ENCODE results near the gene NYAP1. TPM values are rescaled to one million over a fixed set of nuclear protein-coding genes. Genes with fewer than 3 reads are reported as not detected.

NYAP1 gene
- total RNA-seq, 3 donors from 2014 or later, result 0.48 to 0.66 (median 0.59) TPM

- Histone ChIP-seq H3K9me3 (no peaks in the 10 kb centered on the region), H3K4me1 (peaks cover 7 to 18% of the 10 kb centered on the region in 2 donors), H3K36me3 (no peaks in the 10 kb centered on the region), H3K27ac (peak overlapping the region; percentile 55 to 69), H3K27me3 (no peaks in the 10 kb centered on the region), H3K4me3 (no peak overlapping the region)
- intact Hi-C loops (cut with DNase I; ENCODE audit: low total_unique reads), result loop anchor here (5.0 kb wide), 1 partner anchor 93 kb away; no protein-coding TSS in a partner anchor
- no peak for TF ChIP-seq POLR2A (IDR thresholded peaks at IDR 0.05)
- peak in 2 of 3 donors; percentile 8 to 41 for TF ChIP-seq POLR2AphosphoS5 (IDR thresholded peaks at IDR 0.05)
- peak; percentile 93 to 98 (median 96) for TF ChIP-seq CTCF (IDR thresholded peaks at IDR 0.05)
- peak; percentile 69 to 88 for DNase-seq (ENCODE audit: low spot score in 2 of 2)
Measured at GRCh38 chr7:100469227-100470044, 14.3 kb upstream of the NYAP1 start.

GRCh38 chr7:100471021-100471420, 12.7 kb upstream of the NYAP1 start:
- Histone ChIP-seq H3K27me3 (no peaks in the 10 kb centered on the region), H3K9me3 (no peaks in the 10 kb centered on the region), H3K4me3 (no peak overlapping the region), H3K27ac (no peak overlapping the region), H3K4me1 (peaks cover 7 to 18% of the 10 kb centered on the region in 2 donors), H3K36me3 (no peaks in the 10 kb centered on the region)
- intact Hi-C loops (cut with DNase I; ENCODE audit: low total_unique reads), result no loop called here
- no peak for DNase-seq (ENCODE audit: low spot score in 2 of 2)
- TF ChIP-seq POLR2AphosphoS5 (IDR thresholded peaks at IDR 0.05) (no peak), CTCF (IDR thresholded peaks at IDR 0.05) (no peak), POLR2A (IDR thresholded peaks at IDR 0.05) (no peak)

GRCh38 chr7:100472121-100472851, 11.4 kb upstream of the NYAP1 start:
- Histone ChIP-seq H3K4me1 (peaks cover 14 to 16% of the 10 kb centered on the region in 2 donors), H3K9me3 (no peaks in the 10 kb centered on the region)
- intact Hi-C loops (cut with DNase I; ENCODE audit: low total_unique reads), result no loop called here

GRCh38 chr7:100472854-100473499, 10.8 kb upstream of the NYAP1 start:
- Histone ChIP-seq H3K27me3 (no peaks in the 10 kb centered on the region), H3K36me3 (no peaks in the 10 kb centered on the region)

More at GRCh38 chr7:100472121-100472851, 11.4 kb upstream of the NYAP1 start:
- Histone ChIP-seq H3K4me3 (peak overlapping the region in 2 of 3 donors; percentile 20 to 44), H3K36me3 (no peaks in the 10 kb centered on the region), H3K27me3 (no peaks in the 10 kb centered on the region), H3K27ac (peak overlapping the region; percentile 73 to 89)
- TF ChIP-seq POLR2AphosphoS5 (IDR thresholded peaks at IDR 0.05) (no peak), POLR2A (IDR thresholded peaks at IDR 0.05) (no peak), CTCF (IDR thresholded peaks at IDR 0.05) (no peak)
- no peak for DNase-seq (ENCODE audit: low spot score in 2 of 2)

More at GRCh38 chr7:100472854-100473499, 10.8 kb upstream of the NYAP1 start:
- H3K27ac ChIP-seq, result peak overlapping the region; percentile 73 to 89
- H3K4me3 ChIP-seq, result peak overlapping the region in 2 of 3 donors; percentile 20 to 44
- no peak for TF ChIP-seq CTCF (IDR thresholded peaks at IDR 0.05)
- no peak for TF ChIP-seq POLR2A (IDR thresholded peaks at IDR 0.05)
- no peak for TF ChIP-seq POLR2AphosphoS5 (IDR thresholded peaks at IDR 0.05)
- H3K4me1 ChIP-seq, result peaks cover 9 to 14% of the 10 kb centered on the region in 2 donors
- H3K9me3 ChIP-seq, result no peaks in the 10 kb centered on the region
- intact Hi-C loops (cut with DNase I; ENCODE audit: low total_unique reads), result no loop called here
- no peak for DNase-seq (ENCODE audit: low spot score in 2 of 2)

Data from breast epithelium (tissue), 4 donors.